Activated CD4-positive, alpha-beta memory T cell treated with anti-CD3 and anti-CD28 coated beads, Interleukin-2, amount 10 ng/mL, durations not matched to agents 7 days and 5 days (primary cell): Measurements from ENCODE around the gene BCLAF1. TPM values are rescaled to one million over a fixed set of nuclear protein-coding genes. Genes with fewer than 3 reads are reported as not detected.
"Not testable (repeated sequence)": the region's sequence is repeated elsewhere in the genome, so short reads cannot be mapped to it uniquely, and the experiment has no call there.

Experiments
- CTCF ChIA-PET: fragments of 350-600 bp; sonication (Branson Sonifier 250); formaldehyde crosslinking; loops from one replicate; lab custom pipeline; 2021; ENCODE audit warnings: antibody characterized with exemption, inconsistent platforms; lab: Charles Lee
- POLR2A ChIA-PET: fragments of 350-600 bp; sonication (Branson Sonifier 250); formaldehyde crosslinking; loops from one replicate; lab custom pipeline; 2021; ENCODE audit warnings: antibody characterized with exemption; lab: Charles Lee
- DNase-seq: peaks from one replicate; pipeline ENCODE4 v3.0.0-alpha.2; 2020
- H3K27ac Mint-ChIP-seq: one replicate; pipeline ENCODE4 v1.8.0; 2021; ENCODE audit warnings: mild to moderate bottlenecking, mixed read lengths
- H3K27me3 Mint-ChIP-seq: one replicate; pipeline ENCODE4 v1.8.0; 2021; ENCODE audit warnings: mixed read lengths
- H3K36me3 Mint-ChIP-seq: one replicate; pipeline ENCODE4 v1.8.0; 2021; ENCODE audit warnings: low read depth, mixed read lengths
- H3K4me1 Mint-ChIP-seq: one replicate; pipeline ENCODE4 v1.8.0; 2021; ENCODE audit warnings: mixed read lengths
- H3K4me3 Mint-ChIP-seq: one replicate; pipeline ENCODE4 v1.8.0; 2021; ENCODE audit warnings: mild to moderate bottlenecking, mixed read lengths
- H3K9me3 Mint-ChIP-seq: one replicate; pipeline ENCODE4 v1.8.0; 2021; ENCODE audit warnings: mixed read lengths
- total RNA-seq, 2 experiments: library from RNA; stranded (reverse); gene quantifications; one replicate each; pipeline ENCODE4 v1.2.3, GENCODE V29; 2021

Gene BCLAF1
- total RNA-seq, 2 experiments from 2014 or later: 128 to 132 TPM

DNA sequence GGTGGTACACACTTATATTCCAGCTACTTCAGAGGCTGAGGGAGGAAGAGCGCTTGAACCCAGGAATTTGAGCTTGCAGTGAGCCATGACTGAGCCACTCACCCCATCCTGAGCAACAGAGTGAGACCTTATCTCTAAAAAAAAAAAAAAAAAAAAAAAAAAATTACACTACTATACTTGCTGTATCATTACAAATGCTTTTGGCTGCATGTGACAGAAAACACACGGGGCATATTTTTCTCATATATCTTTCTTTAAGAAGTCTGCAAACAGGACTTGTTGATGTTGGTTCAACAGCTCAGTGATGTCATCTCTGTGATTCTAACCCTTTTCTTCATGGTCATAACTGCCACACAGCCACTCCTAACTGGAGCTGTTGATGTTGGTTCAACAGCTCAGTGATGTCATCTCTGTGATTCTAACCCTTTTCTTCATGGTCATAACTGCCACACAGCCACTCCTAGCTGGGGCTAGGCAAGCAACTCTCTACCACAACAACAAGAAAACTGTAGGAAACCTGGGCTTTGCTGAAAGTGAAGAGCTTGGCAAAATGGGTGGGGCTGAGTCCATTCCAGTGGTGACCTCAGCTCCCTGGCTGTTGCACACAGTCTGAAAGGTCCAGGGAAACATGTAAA is 59.3 kb downstream of the BCLAF1 start:
- H3K4me1 Mint-ChIP-seq: peaks cover 10% of the 10 kb centered on the region
- no peaks in the 10 kb centered on the region for H3K9me3 Mint-ChIP-seq
- DNase-seq: no peak
- H3K27ac Mint-ChIP-seq: no peak overlapping the region
- no peak overlapping the region for H3K4me3 Mint-ChIP-seq
- POLR2A ChIA-PET: interaction anchor here (0.8 to 1.2 kb wide), 3 partner anchors 20 to 87 kb away, joined by 3 to 5 read pairs (median 3); partner anchors contain the start of gene MTFR2
- peaks cover 36% of the 10 kb centered on the region for H3K36me3 Mint-ChIP-seq
- no peaks in the 10 kb centered on the region for H3K27me3 Mint-ChIP-seq
- CTCF ChIA-PET: interaction anchor here (0.7 to 2.0 kb wide), 3 partner anchors 321 to 565 kb away, joined by 3 to 5 read pairs (median 4); no protein-coding TSS in a partner anchor

DNA sequence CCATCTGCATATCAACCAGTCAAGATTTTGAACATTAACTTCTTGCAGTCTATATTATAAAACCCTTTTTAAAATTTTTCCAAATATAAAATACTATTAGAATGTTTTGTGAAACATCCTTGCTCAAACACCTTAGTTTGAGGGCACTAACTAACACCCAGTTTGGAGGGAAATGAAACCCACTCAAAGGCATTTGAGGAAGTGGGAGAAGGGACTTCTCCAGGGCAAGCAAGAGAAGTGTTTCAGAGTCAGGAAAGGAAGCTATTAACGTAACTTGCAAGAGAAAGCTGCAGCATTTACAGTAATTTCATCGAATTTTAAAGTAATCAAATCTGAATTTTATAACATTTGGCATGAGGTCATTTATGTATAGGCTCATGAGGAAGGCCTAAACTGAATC is 60.8 kb downstream of the BCLAF1 start:
- Mint-ChIP-seq H3K9me3 (peaks cover 3% of the 10 kb centered on the region), H3K27me3 (no peaks in the 10 kb centered on the region), H3K36me3 (peaks cover 25% of the 10 kb centered on the region), H3K27ac (no peak overlapping the region), H3K4me3 (no peak overlapping the region), H3K4me1 (peaks cover 8% of the 10 kb centered on the region)
- ChIA-PET CTCF (interaction anchor here (0.6 kb wide), 1 partner anchor 340 kb away, joined by 3 read pairs; no protein-coding TSS in a partner anchor), POLR2A (no interaction called here)
- no peak for DNase-seq

DNA sequence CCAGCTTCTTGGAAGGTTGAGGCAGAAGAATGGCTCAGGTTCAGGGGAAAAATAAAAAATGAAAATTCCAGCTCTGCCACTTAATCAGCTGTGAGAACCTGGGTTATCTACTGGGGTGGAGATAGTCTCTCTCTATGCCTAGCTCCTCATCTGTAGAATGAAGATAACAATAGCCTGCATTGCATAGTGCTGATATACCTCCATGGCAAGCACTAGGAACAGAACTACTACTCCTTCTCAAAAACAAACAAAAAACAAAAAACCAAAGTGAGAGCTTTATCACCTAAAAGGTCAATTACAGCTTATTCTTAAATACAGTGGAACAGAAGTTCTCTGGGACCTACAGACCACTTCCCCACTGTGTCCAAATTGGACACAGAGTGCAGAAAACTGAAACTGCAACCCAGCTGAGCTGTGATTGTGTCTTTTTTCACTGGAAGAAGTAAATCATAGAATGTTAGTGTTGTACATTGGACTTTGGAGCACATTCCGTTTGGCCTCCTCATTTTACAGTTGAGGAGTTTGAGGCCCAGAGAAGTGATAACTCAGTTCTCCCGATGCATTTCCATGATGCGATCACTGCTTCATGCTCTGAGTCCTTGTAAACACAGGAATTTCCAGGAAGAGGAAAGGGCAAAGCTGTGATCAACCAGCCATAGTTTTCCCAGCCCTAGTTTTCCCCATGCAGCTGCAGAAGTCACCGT is 62.8 kb downstream of the BCLAF1 start:
- ChIA-PET POLR2A (interaction anchor here (1.5 to 1.7 kb wide), 2 partner anchors 23 to 63 kb away, joined by 11 read pairs; partner anchors contain the start of genes BCLAF1 and MTFR2), CTCF (interaction anchor here (0.7 to 2.5 kb wide), 34 partner anchors 9 to 776 kb away, joined by 3 to 43 read pairs (median 5); partner anchors contain the start of genes AHI1, BCLAF1 and MTFR2)
- Mint-ChIP-seq H3K27me3 (peaks cover 1% of the 10 kb centered on the region), H3K4me1 (peaks cover 8% of the 10 kb centered on the region), H3K36me3 (peaks cover 16% of the 10 kb centered on the region), H3K4me3 (no peak overlapping the region), H3K9me3 (peaks cover 3% of the 10 kb centered on the region), H3K27ac (peak overlapping the region; percentile 7)
- no peak for DNase-seq

DNA sequence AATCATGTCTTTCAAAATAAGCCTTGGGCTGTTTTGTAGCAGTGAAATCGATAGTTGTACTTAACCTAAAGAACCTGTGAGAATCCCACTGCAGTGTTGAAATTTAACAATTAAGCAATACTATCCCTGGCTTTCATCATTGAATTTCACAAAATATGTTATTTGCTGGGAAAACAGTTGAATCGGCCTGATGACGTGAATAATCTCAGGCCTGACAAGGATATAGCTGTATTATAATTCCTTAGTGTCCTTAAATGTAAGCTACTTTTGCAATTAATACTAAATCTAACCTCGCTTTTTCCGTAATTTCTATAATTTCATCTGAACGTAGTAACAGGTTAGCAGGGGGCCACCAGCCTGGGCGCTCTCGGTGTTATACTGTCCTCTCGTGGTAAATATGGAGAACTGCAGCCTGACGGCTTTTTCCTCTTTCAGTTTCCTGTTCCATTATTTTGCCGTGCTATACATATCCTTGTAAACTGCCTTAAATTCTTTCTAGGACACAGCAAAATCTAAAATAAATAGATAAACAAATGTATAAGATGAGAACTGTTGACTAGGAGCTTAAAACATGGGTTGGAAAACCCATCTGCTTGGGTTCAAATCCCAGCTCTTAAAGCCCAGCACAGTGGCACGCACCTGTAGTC is 63.5 kb downstream of the BCLAF1 start:
- H3K9me3 Mint-ChIP-seq: peaks cover 3% of the 10 kb centered on the region
- POLR2A ChIA-PET: interaction anchor here (1.5 to 1.7 kb wide), 2 partner anchors 24 to 64 kb away, joined by 11 read pairs; partner anchors contain the start of genes BCLAF1 and MTFR2

DNA sequence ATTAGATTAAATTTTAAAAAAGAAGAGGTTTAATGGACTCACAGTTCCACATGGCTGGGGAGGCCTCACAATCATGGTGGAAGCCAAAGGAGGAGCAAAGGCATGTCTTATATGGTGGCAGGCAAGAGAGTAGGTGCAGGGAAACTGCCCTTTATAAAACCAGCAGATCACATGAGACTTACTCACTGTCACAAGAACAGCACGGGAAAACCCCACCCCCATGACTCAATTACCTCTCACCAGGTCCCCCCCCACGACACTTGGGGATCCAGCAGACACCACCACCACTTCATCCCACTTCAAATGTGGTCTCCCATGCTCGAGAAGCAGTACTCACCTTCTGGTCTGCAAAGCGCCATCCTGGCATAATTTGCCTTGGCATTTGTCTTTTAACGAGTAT is 64.2 kb downstream of the BCLAF1 start:
- Mint-ChIP-seq H3K4me3 (no peak overlapping the region), H3K27me3 (peaks cover 1% of the 10 kb centered on the region), H3K4me1 (peaks cover 8% of the 10 kb centered on the region), H3K9me3 (peaks cover 7% of the 10 kb centered on the region), H3K27ac (no peak overlapping the region), H3K36me3 (peaks cover 9% of the 10 kb centered on the region)
- ChIA-PET CTCF (interaction anchor here (0.7 to 2.5 kb wide), 21 partner anchors 8 to 775 kb away, joined by 3 to 43 read pairs (median 6); partner anchors contain the start of genes BCLAF1 and MTFR2), POLR2A (interaction anchor here (1.7 kb wide), 1 partner anchor 25 kb away, joined by 11 read pairs; the partner anchor contains the start of gene MTFR2)
- no peak for DNase-seq

More for the DNA sequence above, 63.5 kb downstream of the BCLAF1 start:
- Mint-ChIP-seq H3K4me3 (no peak overlapping the region), H3K36me3 (peaks cover 15% of the 10 kb centered on the region), H3K4me1 (peaks cover 8% of the 10 kb centered on the region), H3K27me3 (peaks cover 1% of the 10 kb centered on the region), H3K27ac (peak overlapping the region; percentile 7)
- DNase-seq: peak; percentile 59
- CTCF ChIA-PET: interaction anchor here (0.7 to 2.5 kb wide), 35 partner anchors 8 to 776 kb away, joined by 3 to 43 read pairs (median 5); partner anchors contain the start of genes AHI1, BCLAF1 and MTFR2

DNA sequence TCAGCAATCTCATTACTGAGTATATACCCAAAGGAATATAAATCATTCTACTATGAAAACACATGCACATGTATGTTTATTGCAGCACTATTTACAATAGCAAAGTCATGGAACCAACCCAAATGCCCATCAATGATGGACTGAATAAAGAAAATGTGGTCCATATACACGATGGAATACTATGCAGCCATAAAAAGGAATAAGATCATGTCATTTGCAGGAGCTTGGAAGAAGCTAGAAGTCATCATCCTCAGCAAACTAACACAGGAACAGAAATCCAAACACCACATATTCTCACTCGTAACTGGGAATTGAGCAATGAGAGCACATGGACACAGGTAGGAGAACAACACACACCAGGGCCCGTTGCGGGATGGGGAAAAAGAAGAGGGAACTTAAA is 64.7 kb downstream of the BCLAF1 start:
- CTCF ChIA-PET: not testable (repeated sequence)

DNA sequence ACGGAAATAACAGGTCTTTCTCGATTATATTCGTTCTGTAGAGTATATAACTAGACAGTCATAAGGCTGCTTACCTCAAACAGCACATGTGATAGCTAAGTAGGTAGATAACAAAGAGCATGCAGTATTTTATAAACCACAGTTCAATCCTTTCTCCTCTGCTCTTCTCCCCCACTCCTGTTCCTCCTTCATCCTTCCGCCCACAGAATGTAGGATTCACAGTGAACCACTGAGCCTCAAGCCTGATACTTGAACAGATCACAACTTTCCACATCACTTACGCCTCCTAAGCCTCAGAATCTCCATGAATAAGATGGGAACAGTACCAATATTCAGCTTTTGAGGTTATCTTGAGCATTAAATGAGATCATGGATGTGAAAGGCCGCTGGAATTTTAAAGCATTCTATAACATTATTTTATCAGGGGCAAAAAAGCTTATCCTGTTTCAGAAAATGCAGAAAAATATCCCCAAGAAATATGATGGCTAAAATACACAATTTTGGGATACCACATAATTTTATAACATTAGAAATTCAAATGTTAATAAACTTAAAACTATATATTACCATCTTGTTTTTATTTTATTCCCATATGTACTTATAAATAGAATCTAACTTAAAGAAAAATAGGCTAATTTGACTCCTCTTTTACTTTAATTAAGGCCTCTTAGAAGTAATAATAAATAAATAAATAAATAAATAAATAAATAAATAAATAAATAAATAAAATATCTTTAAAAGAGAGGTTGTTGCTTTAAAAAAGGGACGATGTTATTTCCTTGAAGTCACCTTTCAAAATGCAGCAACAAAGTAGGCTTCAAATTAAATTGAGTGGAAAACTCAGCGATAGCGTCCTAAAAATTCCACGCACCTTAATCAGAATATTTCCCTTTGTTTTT is 72.9 kb downstream of the BCLAF1 start:
- POLR2A ChIA-PET: no interaction called here
- Mint-ChIP-seq H3K36me3 (no peaks in the 10 kb centered on the region), H3K27ac (no peak overlapping the region), H3K4me1 (no peaks in the 10 kb centered on the region), H3K4me3 (no peak overlapping the region), H3K9me3 (peaks cover 4% of the 10 kb centered on the region), H3K27me3 (peaks cover 4% of the 10 kb centered on the region)
- CTCF ChIA-PET: interaction anchor here (1.8 to 2.0 kb wide), 2 partner anchors 10 kb away, joined by 5 to 11 read pairs; no protein-coding TSS in a partner anchor
- DNase-seq: no peak

More for the DNA sequence above, 64.7 kb downstream of the BCLAF1 start:
- H3K9me3 Mint-ChIP-seq, DNase-seq, H3K4me3 Mint-ChIP-seq, H3K27me3 Mint-ChIP-seq, H3K4me1 Mint-ChIP-seq, POLR2A ChIA-PET, H3K36me3 Mint-ChIP-seq, H3K27ac Mint-ChIP-seq: not testable (repeated sequence)

DNA sequence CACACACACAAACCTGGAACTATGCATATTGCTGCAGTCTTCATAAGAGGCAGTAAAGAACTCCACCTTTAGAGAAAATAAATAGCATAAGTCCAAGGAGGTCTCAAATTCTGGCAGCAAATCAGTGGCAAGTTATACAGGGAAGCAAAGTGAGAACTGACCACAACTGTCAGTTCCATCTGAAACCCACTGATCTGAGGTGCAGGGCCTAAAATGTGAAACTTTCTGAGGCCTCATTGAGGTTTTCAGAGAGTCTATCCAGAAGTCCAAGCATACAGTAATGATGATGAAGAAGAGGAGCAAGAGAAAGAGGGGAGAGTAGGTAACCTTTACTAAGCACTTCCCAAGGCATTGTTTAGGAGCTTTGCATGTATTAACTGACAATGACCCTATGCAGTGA is 75.8 kb downstream of the BCLAF1 start:
- Mint-ChIP-seq H3K36me3 (no peaks in the 10 kb centered on the region), H3K27ac (no peak overlapping the region), H3K9me3 (no peaks in the 10 kb centered on the region), H3K27me3 (peaks cover 4% of the 10 kb centered on the region), H3K4me3 (no peak overlapping the region), H3K4me1 (no peaks in the 10 kb centered on the region)
- POLR2A ChIA-PET: no interaction called here
- DNase-seq: no peak
- CTCF ChIA-PET: interaction anchor here (0.6 kb wide), 1 partner anchor 708 kb away, joined by 3 read pairs; no protein-coding TSS in a partner anchor

DNA sequence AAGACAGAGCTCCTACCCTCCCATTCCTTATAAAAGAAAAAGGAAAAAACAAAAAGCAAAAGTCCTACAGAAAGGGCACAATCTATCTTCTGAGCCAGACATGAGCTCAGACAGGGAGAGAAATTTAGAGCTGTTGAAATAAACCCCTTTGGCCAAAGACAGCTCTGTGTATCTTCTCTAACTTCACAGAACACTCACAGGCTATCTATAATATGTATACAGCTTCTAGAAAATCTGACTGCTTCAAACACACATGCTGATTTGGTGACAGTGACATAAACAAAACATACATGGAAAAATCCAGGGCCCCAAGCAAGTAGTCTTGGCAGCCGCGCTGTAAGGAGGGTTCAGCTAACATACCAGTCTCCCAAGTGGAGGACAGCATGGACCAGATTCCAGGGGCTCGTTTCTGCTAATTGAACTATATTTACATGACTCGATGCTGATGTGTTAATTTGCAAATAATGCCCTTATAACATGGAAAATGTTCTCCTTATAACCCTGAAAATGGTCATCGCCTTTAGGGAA is 76.6 kb downstream of the BCLAF1 start:
- Mint-ChIP-seq H3K27me3 (peaks cover 3% of the 10 kb centered on the region), H3K36me3 (no peaks in the 10 kb centered on the region), H3K9me3 (no peaks in the 10 kb centered on the region), H3K27ac (no peak overlapping the region), H3K4me1 (no peaks in the 10 kb centered on the region), H3K4me3 (no peak overlapping the region)
- ChIA-PET CTCF (interaction anchor here (0.7 to 2.6 kb wide), 2 partner anchors 13 to 607 kb away, joined by 3 to 7 read pairs; no protein-coding TSS in a partner anchor), POLR2A (no interaction called here)
- no peak for DNase-seq

DNA sequence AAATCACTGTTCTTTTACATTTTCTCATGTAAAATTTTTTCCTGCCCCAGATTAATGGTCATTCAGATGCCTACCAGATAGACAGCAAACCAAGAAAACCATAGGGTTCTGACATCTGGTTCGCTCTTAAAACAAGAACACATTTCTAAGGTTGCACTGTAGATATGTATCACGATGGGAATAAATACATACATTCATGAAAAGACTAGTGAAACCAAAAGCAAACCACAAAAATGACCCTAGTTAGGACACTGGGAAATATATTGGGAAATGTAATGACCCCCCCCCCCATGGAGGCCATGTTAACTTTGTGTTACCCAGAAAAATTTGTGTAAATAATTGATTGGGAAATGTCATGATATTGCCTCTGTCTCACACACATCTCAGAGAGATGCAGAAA is 77.0 kb downstream of the BCLAF1 start:
- Mint-ChIP-seq H3K27me3 (no peaks in the 10 kb centered on the region), H3K36me3 (no peaks in the 10 kb centered on the region), H3K4me1 (no peaks in the 10 kb centered on the region), H3K27ac (no peak overlapping the region), H3K4me3 (no peak overlapping the region), H3K9me3 (no peaks in the 10 kb centered on the region)
- ChIA-PET CTCF (interaction anchor here (0.7 to 2.6 kb wide), 2 partner anchors 14 to 608 kb away, joined by 3 to 7 read pairs; no protein-coding TSS in a partner anchor), POLR2A (no interaction called here)
- no peak for DNase-seq

DNA sequence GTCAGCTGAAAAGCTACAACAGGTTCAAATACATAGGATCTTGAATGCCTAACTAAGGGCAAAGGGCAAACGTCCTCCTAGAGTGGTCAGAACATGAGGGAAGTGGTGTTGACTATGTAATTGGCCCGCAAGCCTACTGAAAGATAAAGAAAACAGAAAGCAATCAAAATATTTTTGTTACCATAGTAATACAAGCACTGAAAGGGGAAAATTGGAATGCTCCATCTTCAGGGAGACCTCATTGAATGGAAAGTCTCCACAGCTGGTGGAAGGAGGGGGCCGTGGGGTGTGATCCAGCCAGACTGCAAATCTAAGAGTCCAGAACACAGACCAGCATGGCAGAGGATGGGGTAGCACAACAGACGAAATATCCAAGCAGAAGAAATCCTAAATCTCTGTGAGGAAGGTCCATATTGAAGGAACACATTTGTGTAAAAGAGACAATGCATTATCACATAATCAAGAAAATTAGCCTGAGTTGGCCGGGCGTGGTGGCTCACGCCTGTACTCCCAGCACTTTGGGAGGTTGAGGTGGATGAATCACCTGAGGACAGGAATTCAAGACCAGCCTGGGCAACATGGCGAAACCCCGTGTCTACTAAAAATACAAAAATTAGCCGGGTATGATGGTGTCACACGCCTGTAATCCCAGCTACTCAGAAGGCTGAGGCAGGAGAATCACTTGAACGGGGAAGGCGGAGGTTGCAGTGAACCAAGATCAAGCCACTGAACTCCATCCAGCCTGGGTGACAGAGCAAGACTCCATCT is 79.1 kb downstream of the BCLAF1 start:
- no peak for DNase-seq
- ChIA-PET CTCF (interaction anchor here (2.6 kb wide), 1 partner anchor 16 kb away, joined by 7 read pairs; no protein-coding TSS in a partner anchor), POLR2A (no interaction called here)
- Mint-ChIP-seq H3K27me3 (peaks cover 2% of the 10 kb centered on the region), H3K4me1 (no peaks in the 10 kb centered on the region), H3K9me3 (no peaks in the 10 kb centered on the region), H3K27ac (no peak overlapping the region), H3K4me3 (no peak overlapping the region), H3K36me3 (no peaks in the 10 kb centered on the region)
